Kasumi-1 (cell line): Measurements from ENCODE around the gene TUBGCP2.
"Not testable (repeated sequence)": the region's sequence is repeated elsewhere in the genome, so short reads cannot be mapped to it uniquely, and the experiment has no call there.

Source experiments
- DNase-seq, 2 experiments: peaks; one replicate each; lab custom pipeline; 2025; lab: John Stamatoyannopoulos, UW

The TUBGCP2 gene

DNA sequence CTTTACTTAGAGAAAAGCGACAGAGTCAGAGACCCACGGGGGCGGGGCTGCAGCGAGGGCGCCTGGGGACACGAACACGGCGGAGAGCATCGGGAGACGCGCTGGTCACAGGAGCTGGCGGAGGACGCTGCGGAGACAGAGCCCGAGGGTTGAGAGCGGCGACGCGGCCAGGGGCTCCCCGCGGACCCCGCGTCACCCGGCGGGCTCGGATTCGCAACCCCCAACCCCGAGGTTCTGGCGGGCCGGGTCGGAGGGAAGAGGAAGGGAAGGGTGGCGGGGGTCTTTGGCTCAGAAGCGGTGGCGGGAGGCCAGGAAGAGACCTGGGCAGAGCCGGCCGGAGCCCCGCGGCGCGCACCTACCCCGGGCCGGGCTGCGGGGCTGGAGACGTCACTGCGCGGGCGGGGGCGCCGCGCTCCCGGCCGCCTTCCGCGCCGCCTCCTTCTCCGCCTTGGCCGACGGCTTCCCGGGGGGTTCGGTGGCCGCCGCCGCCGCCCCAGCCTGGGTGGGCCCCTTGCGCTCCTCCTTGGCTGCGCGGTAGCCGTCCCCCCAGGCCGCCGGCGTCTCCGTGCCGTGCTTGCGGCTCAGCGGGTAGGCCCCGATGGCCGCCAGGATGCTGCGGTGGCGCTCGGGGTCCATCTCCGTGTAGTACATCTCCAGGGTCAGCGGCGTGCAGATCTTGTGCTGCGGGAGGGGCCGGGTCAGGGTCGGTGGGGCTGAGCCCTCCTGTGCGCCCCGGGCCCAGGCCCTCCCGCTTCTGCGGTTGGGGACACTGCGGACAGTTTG is 17.0 kb upstream of the TUBGCP2 start:
- DNase-seq, result no peak

- no peak for DNase-seq
These were observed 16.2 kb upstream of the TUBGCP2 start for GRCh38 chr10:133324857-133325260.

DNA sequence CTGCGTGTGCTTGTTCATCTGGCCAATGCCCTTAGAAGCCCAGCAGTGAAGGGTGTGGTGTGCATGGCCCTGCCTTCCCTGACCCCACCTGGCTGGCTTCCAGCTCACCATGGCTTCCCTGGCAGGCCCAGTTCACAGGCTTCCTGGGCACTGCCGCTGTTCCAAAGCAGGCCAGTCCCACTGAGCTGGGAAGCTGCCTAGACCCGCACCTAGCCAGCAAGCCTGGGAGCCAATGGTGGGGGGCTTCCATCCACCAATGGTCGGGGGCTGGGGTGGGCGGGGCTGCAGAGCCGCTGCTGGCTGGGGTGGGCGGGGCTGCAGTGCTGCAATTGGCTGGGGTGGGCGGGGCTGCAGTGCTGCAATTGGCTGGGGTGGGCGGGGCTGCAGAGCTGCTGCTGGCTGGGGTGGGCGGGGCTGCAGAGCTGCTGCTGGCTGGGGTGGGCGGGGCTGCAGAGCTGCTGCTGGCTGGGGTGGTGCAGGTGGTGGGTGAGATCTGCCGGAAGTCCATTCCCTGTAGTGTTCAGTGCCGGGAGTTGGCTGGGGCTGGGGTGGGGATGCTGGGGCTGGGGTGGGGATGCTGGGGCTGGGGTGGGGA is 15.6 kb upstream of the TUBGCP2 start:
- peak in 1 of 2 experiments; percentile 32 for DNase-seq

DNA sequence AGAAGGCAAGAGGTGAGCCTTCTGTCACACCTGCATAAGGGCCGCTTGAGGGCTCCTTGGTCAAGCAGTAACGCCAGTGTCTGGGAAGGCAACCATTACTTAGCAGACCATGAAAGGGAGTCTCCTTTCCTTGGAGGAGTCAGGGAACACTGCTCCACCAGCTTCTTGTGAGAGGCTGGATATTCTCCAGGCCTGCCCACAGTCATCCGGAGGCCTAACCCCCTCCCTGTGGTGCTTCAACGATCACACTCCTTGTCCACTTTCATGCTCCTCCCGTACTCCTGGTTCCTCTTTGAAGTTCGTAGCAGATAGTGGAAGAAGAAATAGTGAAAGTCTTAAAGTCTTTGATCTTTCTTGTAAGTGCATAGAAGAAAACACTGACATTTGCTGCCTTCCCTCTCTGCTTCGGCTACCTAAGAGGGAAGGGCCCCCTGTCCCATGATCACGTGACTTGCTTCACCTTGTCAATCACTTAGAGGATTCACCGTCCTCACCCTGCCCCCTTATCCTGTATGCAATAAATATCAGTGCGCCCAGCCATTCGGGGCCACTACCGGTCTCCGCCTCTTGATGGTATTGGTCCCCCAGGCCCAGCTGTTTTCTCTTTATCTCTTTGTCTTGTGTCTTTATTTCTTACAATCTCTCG is 13.5 kb upstream of the TUBGCP2 start:
- DNase-seq, result not testable (repeated sequence)

DNA sequence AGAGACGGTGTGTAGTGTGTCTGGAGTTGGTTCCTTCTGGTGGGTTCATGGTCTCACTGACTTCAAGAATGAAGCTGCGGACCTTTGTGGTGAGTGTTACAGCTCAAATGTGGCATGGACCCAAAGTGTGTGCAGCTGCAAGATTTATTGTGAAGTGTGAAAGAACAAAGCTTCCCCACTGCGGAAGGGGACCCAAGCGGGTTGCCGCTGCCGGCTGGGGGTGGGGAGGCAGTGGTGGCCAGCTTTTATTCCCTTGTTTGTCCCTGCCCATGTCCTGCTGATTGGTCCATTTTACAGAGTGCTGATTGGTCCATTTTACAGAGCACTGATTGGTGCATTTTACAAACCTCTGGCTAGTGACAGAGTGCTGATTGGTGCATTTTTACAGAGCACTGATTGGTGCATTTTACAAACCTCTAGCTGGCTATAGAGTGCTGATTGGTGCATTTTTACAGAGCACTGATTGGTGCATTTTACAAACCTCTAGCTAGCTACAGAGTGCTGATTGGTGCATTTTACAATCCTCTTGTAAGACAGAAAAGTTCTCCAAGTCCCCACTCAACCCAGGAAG is 12.3 kb upstream of the TUBGCP2 start:
- DNase-seq, result not testable (repeated sequence)

- peak; percentile 68 to 74 for DNase-seq
These were observed 9.9 kb upstream of the TUBGCP2 start for GRCh38 chr10:133318494-133319127.

DNA sequence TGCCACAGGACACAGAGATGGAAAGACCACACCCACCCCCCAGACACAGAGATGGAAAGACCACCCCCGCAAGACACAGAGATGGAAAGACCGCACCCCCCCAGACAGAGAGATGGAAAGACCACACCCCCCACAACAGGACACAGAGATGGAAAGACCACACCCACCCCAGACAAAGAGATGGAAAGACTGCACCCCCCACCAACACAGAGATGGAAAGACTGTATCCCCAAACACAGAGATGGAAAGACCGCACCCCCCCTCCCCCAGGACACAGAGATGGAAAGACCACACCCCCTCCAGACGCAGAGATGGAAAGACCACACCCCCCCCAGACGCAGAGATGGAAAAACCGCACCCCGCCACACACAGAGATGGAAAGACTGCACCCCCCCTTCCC is 8.1 kb upstream of the TUBGCP2 start:
- no peak for DNase-seq

GRCh38 chr10:133316266-133316665 is 7.6 kb upstream of the TUBGCP2 start:
- DNase-seq, result no peak

DNA sequence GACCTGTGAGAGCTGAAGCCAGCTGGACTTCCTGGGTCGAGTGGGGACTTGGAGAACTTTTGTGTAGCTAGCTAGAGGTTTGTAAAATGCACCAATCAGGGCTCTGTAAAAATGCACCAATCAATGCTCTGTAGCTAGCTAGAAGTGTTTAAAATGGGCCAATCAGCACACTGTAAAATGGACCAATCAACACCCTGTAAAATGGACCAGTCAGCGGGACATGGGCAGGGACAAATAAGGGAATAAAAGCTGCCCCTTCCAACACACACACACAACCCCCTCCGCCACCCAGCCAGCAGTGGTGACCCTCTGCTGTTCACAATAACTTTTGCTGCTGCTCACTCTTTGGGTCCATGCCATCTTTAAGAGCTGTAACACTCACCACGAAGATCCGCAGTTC is 7.2 kb upstream of the TUBGCP2 start:
- no peak for DNase-seq

DNA sequence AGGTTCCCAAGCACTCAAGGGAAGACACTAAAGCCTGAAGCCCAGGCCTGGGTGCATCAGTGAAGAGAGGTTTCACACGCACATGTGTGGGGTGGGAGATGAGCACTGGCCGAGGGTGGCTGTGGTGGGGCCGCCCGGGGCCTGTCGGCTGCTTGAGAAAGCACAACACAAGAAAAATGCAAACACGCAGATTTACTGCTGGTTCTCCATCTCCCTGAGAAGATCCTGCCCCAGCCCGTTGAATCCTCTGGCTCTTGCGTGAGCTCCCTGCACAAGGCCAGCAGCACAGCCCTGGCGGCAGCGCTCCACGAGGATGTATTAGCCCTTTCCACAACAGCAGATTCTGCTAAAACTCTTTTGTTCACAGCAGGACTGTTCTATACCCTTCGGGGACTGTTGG is 6.2 kb upstream of the TUBGCP2 start:
- DNase-seq, result no peak

DNA sequence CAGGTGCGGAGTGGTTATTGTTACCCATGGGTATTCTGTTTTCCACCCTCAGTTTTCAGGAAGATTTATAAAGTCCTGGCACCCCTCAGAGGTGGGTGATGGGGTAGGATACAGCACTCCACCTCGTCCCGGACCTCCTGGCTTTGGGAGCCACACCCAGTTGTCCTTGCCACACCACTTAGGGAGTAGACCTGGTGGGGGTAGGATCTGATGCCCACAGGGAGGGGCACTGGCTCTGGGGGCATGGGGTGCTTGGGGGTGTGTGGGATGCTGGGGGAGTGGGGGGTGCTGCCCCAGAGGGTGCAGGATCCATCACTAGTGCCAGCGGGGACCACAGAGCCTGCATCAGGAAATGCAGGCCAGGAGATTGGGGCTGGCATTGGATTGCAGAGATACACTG is 4.5 kb upstream of the TUBGCP2 start:
- no peak for DNase-seq

- no peak for DNase-seq
These were observed 4.1 kb upstream of the TUBGCP2 start for GRCh38 chr10:133312769-133313145.

DNA sequence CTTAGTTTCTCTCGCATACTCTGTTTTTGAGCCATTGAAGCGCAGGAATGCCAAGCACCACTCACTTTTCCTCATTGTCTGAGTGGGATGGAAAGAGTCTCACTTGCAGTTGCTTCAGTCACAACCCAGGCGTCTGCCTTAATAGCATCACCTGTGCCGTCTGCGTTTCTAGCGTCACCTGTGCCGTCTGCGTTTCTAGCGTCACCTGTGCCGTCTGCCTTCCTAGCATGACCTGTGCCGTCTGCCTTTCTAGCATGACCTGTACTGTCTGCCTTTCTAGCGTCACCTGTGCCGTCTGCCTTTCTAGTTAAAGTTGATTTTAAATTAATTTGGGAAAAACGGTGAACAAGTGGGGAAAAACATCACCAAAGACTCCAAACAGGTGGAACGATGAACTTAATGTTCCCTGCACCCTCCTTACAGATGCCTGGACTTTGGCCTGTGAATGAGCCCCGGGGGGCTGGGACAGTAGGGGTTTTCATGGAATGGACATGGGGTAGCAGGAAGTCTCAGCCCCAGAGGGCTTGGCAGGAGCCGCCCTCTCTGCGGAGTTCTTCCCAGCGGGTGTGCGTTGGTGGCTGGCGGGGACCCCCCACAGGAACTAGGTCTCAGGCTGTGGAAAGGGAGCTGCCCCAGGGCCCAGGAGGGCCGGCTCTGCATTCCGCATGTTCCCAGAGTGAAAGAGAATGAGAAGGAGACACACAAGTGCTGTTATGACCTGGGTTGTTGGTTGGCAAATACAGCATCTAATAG is 3.5 kb upstream of the TUBGCP2 start:
- no peak for DNase-seq

- no peak for DNase-seq
These were observed 2.9 kb upstream of the TUBGCP2 start for GRCh38 chr10:133311570-133311969.

- DNase-seq, result no peak
These were observed 2.1 kb upstream of the TUBGCP2 start for GRCh38 chr10:133310789-133311188.

DNA sequence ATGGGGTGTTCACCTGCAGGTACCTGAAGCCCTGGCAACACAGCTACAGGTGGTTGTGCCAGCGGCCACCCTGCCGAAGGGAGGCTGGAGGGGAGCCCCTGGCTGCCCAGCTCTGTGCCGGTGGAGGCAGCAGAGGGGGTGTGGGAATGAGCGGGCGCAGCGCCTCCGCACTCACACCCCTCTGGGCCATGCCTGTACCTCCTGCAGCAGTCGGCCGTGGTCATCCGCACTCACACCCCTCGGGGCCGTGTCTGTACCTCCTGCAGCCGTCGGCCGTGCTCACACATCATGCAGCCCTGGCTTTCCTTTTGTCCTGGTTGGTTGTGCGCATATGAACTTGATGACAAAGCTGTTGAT is 1.7 kb upstream of the TUBGCP2 start:
- DNase-seq, result no peak

- DNase-seq, result no peak
These were observed 1.2 kb upstream of the TUBGCP2 start for GRCh38 chr10:133309720-133310398.

GRCh38 chr10:133309100-133309719 is 538 bp upstream of the TUBGCP2 start:
- peak; percentile 80 to 88 for DNase-seq

DNA sequence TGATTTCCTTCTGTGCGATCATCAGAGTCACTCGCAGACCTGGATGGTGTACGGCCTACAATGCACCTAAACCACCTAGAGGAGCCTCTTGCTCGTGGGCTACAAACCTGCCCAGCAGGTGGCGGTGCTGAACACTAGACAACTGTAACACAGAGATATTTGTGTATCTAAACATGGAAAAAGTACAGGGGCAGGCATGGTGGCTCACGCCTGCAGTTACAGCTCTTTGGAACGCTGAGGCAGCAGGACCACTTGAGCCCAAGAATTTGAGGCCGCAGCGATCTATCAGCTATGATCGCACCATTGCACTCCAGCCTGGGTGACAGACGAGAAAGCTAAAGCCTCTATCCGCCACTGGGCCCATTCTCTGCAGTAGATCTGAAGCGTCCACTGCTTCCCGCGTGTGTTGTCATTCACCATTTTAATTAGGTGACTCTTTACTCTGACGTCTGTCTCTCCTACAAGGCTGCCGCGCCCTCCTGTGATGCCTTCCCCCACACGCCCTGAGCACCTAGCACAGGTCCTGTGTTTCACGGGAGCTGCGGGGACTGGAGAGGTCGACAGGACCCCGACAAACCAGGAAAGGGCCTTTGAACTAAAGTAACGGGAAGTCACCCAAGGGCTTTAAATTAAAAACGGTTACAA is 774 bp downstream of the TUBGCP2 start:
- DNase-seq, result peak; percentile 77 to 84

DNA sequence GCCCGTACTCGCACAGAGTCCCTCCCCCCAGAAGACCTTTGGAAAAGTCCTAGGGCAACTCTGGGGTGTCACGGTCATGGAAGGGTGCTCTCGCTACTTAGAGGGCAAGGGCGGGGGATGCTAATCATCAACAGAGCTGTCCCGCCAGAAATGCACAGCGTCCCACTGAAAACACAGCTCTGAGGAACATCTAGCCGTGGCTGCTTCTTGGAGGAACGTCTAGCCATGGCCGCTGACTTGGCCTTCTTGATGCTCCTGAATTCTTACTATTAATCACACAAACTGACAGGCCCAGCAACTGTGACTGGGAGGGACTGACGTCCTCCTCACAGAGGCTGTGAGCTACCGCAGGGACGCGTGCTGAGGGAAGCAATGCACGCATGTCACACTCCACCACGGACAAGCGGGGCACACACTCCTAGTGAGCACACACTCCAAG is 1.7 kb downstream of the TUBGCP2 start:
- no peak for DNase-seq
